ENCODE results near the gene MYO7B.
"Not testable (repeated sequence)": the region's sequence is repeated elsewhere in the genome, so short reads cannot be mapped to it uniquely, and the experiment has no call there.

The MYO7B gene

DNA sequence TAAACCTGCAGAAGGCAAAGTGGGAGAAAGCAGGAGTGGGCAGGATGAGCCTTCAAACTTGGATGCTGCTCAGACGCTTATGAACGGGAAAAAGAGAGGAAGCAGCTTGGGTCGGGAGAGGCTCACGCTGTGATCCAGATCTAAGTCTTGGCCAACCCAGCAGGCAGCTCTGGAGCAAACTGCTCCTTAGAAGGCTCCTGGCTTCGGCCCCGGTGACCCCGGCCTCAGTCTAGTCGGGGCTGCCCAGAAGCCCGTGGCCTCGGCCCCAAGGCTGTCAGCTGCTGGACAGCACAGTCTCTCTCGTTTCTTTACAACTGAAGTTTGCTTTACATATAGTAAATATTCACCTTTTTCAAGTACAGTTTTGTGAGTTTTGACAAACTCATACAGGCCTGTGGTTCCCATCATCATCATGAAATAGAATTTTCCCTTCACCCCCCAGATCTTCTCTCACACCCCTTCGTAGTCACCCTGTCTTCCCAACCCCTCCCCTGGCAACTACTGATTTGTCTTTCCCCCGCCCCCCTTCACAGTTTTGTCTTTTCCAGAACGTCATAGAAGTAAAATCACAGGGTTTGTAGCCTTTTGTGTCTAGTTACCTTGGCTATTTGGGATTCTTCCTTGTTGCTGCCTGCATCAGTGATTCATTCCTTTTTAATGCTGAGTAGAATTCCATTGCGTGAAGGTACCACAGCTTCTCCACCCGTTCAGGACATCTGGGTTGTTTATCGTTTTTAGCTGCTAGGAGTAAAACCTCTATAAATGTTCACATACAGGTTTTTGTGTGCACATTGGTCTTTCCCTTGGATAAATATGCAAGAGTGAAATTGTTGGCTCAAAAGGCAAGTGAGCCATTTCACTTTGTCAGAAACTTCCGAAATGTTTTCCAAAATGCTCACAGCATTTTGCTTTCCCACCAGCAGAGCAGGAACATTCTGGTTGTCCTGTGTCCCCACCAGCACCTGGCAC, 35.1 kb downstream of the MYO7B start:
- Histone ChIP-seq H3K4me1 (ENCODE audit: low read length) (peaks cover 10% of the 10 kb centered on the region), H2AFZ (ENCODE audit: low read length) (no peak overlapping the region), H4K20me1 (ENCODE audit: insufficient read depth, low read length) (no peaks in the 10 kb centered on the region), H3K4me2 (ENCODE audit: low read depth, low read length) (no peak overlapping the region), H3K27ac (ENCODE audit: low read length) (no peak overlapping the region), H3K9me2 (replicated peaks; ENCODE audit: insufficient read depth, low read length) (no peaks in the 10 kb centered on the region), H3K9ac (ENCODE audit: low read length) (no peak overlapping the region), H3K27me3 (replicated peaks; ENCODE audit: insufficient read depth, low read length) (peaks cover 77% of the 10 kb centered on the region), H3K79me2 (ENCODE audit: low read length) (no peaks in the 10 kb centered on the region), H3K9me3 (replicated peaks; ENCODE audit: insufficient read depth, low read length) (no peaks in the 10 kb centered on the region), H3K36me3 (replicated peaks; ENCODE audit: insufficient read depth, low read length) (no peaks in the 10 kb centered on the region), H3F3A (ENCODE audit: insufficient read depth, low read length) (0 out of 2 replicates have a peak, but pooled peaks cover 3% of the 10 kb centered on the region), H3K4me3 (ENCODE audit: low read length) (no peak overlapping the region)
- TF ChIP-seq CTCF (IDR thresholded peaks at IDR 0.05; ENCODE audit: low read length) = no peak
- no peak for TF ChIP-seq EZH2 (optimal IDR thresholded peaks at IDR 0.05; ENCODE audit: low read depth, low read length)
- TF ChIP-seq EZH2phosphoT487 (IDR thresholded peaks at IDR 0.05; ENCODE audit: low read length) = no peak
- no peak for DNase-seq

DNA sequence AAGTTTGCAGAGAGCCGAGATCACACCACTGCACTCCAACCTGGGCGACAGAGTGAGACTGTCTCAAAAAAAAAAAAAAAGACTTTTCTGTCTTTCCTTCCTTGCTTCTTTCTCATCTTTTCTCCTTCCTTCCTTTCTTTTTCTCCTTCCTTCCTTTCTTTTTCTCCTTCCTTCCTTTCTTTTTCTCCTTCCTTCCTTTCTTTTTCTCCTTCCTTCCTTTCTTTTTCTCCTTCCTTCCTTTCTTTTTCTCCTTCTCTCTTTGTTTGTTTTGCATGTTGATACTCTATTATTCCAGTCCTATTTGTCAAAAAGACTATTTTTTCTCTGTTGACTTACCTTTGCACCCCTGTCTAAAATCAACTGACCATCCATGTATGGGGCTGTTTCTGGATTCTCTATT, 36.9 kb downstream of the MYO7B start:
- H3K9ac ChIP-seq (ENCODE audit: low read length); H3K9me2 ChIP-seq (replicated peaks; ENCODE audit: insufficient read depth, low read length); H3F3A ChIP-seq (ENCODE audit: insufficient read depth, low read length); H3K27ac ChIP-seq (ENCODE audit: low read length); H4K20me1 ChIP-seq (ENCODE audit: insufficient read depth, low read length); H3K79me2 ChIP-seq (ENCODE audit: low read length); H3K4me3 ChIP-seq (ENCODE audit: low read length); H3K9me3 ChIP-seq (replicated peaks; ENCODE audit: insufficient read depth, low read length); H3K36me3 ChIP-seq (replicated peaks; ENCODE audit: insufficient read depth, low read length); H2AFZ ChIP-seq (ENCODE audit: low read length); H3K4me2 ChIP-seq (ENCODE audit: low read depth, low read length); DNase-seq: not testable (repeated sequence)
- Histone ChIP-seq H3K4me1 (ENCODE audit: low read length) (peaks cover 17% of the 10 kb centered on the region), H3K27me3 (replicated peaks; ENCODE audit: insufficient read depth, low read length) (peaks cover 62% of the 10 kb centered on the region)

DNA sequence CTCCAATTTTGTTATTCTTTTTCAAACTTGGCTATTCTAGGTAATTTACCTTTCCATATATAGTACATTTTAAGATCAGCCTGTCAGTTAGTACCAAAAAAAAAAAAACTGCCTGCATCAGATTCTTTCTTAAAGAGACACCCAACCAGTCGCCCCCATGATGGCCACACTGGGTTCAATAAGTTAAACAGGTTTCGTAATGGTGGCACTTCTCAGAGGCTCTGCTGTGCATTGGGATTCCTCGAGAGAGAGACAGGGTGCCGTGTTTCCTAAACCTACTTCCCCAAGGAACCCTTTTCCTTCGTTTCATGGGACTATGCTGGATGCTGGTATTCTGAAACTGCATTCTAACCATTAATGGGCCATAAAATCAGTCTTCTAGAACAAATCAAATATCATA, 37.4 kb downstream of the MYO7B start:
- Histone ChIP-seq H2AFZ (ENCODE audit: low read length) (no peak overlapping the region), H3K27ac (ENCODE audit: low read length) (no peak overlapping the region), H3K4me2 (ENCODE audit: low read depth, low read length) (no peak overlapping the region), H3F3A (ENCODE audit: insufficient read depth, low read length) (0 out of 2 replicates have a peak, but pooled peaks cover 3% of the 10 kb centered on the region), H3K9me3 (replicated peaks; ENCODE audit: insufficient read depth, low read length) (no peaks in the 10 kb centered on the region), H4K20me1 (ENCODE audit: insufficient read depth, low read length) (no peaks in the 10 kb centered on the region), H3K79me2 (ENCODE audit: low read length) (no peaks in the 10 kb centered on the region), H3K9ac (ENCODE audit: low read length) (no peak overlapping the region), H3K36me3 (replicated peaks; ENCODE audit: insufficient read depth, low read length) (no peaks in the 10 kb centered on the region), H3K4me1 (ENCODE audit: low read length) (peaks cover 17% of the 10 kb centered on the region), H3K27me3 (replicated peaks; ENCODE audit: insufficient read depth, low read length) (peaks cover 58% of the 10 kb centered on the region), H3K9me2 (replicated peaks; ENCODE audit: insufficient read depth, low read length) (no peaks in the 10 kb centered on the region), H3K4me3 (ENCODE audit: low read length) (no peak overlapping the region)
- DNase-seq = no peak
- TF ChIP-seq CTCF (IDR thresholded peaks at IDR 0.05; ENCODE audit: low read length) = no peak
- TF ChIP-seq EZH2phosphoT487 (IDR thresholded peaks at IDR 0.05; ENCODE audit: low read length) = no peak
- TF ChIP-seq EZH2 (optimal IDR thresholded peaks at IDR 0.05; ENCODE audit: low read depth, low read length) = no peak

- DNase-seq = no peak
- Histone ChIP-seq H3K27ac (ENCODE audit: low read length) (no peak overlapping the region), H3K4me3 (ENCODE audit: low read length) (no peak overlapping the region), H2AFZ (ENCODE audit: low read length) (no peak overlapping the region), H3K36me3 (replicated peaks; ENCODE audit: insufficient read depth, low read length) (no peaks in the 10 kb centered on the region), H3F3A (ENCODE audit: insufficient read depth, low read length) (0 out of 2 replicates have a peak, but pooled peaks cover 3% of the 10 kb centered on the region), H3K4me1 (ENCODE audit: low read length) (peaks cover 17% of the 10 kb centered on the region), H3K9ac (ENCODE audit: low read length) (no peak overlapping the region), H3K27me3 (replicated peaks; ENCODE audit: insufficient read depth, low read length) (peaks cover 57% of the 10 kb centered on the region), H4K20me1 (ENCODE audit: insufficient read depth, low read length) (no peaks in the 10 kb centered on the region), H3K79me2 (ENCODE audit: low read length) (no peaks in the 10 kb centered on the region), H3K9me3 (replicated peaks; ENCODE audit: insufficient read depth, low read length) (no peaks in the 10 kb centered on the region), H3K9me2 (replicated peaks; ENCODE audit: insufficient read depth, low read length) (no peaks in the 10 kb centered on the region), H3K4me2 (ENCODE audit: low read depth, low read length) (no peak overlapping the region)
- TF ChIP-seq EZH2phosphoT487 (IDR thresholded peaks at IDR 0.05; ENCODE audit: low read length) (no peak), EZH2 (optimal IDR thresholded peaks at IDR 0.05; ENCODE audit: low read depth, low read length) (no peak), CTCF (IDR thresholded peaks at IDR 0.05; ENCODE audit: low read length) (no peak)
These were observed 37.8 kb downstream of the MYO7B start for GRCh38 chr2:127573298-127573697.
